HG02884 (cell line): ENCODE data around the gene C19orf81.

Experiments used
- ATAC-seq: cut with Tn5 transposase; IDR thresholded peaks from one replicate; pipeline ENCODE4 v1.9.1; 2021; ENCODE audit warnings: mild to moderate bottlenecking, moderate library complexity; ENCODE audit not compliant: unreplicated experiment

The C19orf81 gene

DNA sequence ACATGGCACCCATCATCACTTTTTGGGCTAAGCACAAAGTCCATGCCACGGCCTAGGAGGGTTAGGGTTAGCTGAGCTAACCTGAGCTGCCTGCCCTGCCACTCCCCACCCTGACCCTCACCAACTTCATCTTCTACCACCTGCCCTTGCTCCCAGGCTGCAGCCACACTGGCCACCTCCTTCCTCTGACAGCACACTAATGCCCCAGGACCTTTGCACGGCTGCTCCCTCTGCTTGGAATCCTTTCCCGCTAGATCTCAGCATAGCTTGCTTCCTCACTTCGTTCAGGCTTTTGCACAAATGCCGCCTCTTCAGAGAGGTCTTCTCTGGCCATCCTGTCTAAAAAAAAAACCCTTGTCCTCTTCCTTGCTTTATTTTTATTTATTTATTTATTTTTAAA is 57.1 kb downstream of the C19orf81 start:
- no peak for ATAC-seq

DNA sequence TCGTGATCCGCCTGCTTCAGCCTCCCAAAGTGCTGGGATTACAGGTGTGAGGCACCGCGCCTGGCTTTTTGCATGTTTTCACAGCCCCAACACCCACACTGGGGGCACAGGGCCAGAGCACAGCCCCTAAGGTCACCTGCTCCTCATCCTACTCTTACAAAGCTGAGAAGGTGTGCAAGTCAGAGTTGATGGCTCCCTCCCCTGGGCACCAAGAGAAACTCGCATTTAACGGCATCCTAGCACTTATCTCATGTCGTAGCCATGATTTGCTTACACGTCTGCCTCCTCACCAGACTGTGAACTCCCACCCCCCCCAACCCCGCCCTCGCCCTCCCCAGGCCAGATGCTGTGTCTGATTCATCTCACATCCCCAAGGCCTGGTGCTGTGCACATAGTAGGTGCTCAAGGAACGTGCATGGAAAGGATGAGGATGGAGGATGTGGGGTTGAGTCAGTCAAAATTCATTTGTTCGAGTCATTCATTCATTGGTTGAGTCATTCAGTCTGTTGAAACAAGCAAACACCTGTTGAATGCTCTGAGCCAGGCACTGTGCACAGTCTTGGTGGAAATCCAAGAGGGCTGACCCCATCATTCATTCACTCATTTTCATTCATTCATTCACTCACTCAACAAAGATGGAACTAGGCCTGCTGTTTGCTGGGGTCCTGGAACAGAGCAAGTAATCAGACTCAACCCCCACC is 59.1 kb downstream of the C19orf81 start:
- ATAC-seq, result no peak
